WTC11 (cell line): ENCODE measurements around the gene SQOR. TPM values are rescaled to one million over a fixed set of nuclear protein-coding genes. Genes with fewer than 3 reads are reported as not detected.

ENCODE experiments used
- ATAC-seq: fragments of 200-7000 bp; cut with Tn5 transposase; 2 replicates; pipeline ENCODE4 v1.10.0; 2021; ENCODE audit warnings: mild to moderate bottlenecking, moderate library complexity
- CTCF ChIA-PET: fragments of 300-600 bp; sonication (Branson Sonifier 250); formaldehyde crosslinking; loops from one replicate; lab custom pipeline; 2021; ENCODE audit warnings: antibody characterized with exemption; lab: Charles Lee
- POLR2A ChIA-PET: fragments of 350-600 bp; sonication (Branson Sonifier 250); formaldehyde crosslinking; loops from one replicate; lab custom pipeline; 2021; ENCODE audit warnings: antibody characterized with exemption; lab: Charles Lee
- DNase-seq: peaks from one replicate; pipeline ENCODE4 v3.0.0; 2021; ENCODE audit warnings: low spot score
- H3K27ac Mint-ChIP-seq: 2 replicates; pipeline ENCODE4 v1.8.0; 2021; ENCODE audit warnings: mixed read lengths
- H3K27me3 Mint-ChIP-seq: 2 replicates; pipeline ENCODE4 v1.8.0; 2021; ENCODE audit warnings: low read depth, mild to moderate bottlenecking, moderate library complexity, mixed read lengths
- H3K36me3 Mint-ChIP-seq: 2 replicates; pipeline ENCODE4 v1.8.0; 2021; ENCODE audit warnings: mixed read lengths
- H3K4me1 Mint-ChIP-seq: 2 replicates; pipeline ENCODE4 v1.8.0; 2022; ENCODE audit warnings: mixed read lengths
- H3K4me3 Mint-ChIP-seq: 2 replicates; pipeline ENCODE4 v1.8.0; 2021; ENCODE audit warnings: mild to moderate bottlenecking, moderate library complexity, mixed read lengths
- H3K9me3 Mint-ChIP-seq: 2 replicates; pipeline ENCODE4 v1.8.0; 2021; ENCODE audit warnings: mixed read lengths
- ESRRA ChIP-seq: sonication (generic); formaldehyde crosslinking; IDR thresholded peaks from 2 replicates; pipeline ENCODE4 v1.8.1; 2022; ENCODE audit warnings: mild to moderate bottlenecking, missing genetic modification reagents, borderline replicate concordance
- FOXP1 ChIP-seq: sonication (generic); formaldehyde crosslinking; IDR thresholded peaks from 2 replicates; pipeline ENCODE4 v1.8.0; 2022; ENCODE audit warnings: missing genetic modification reagents, mild to moderate bottlenecking, moderate library complexity, borderline replicate concordance
- GABPB1 ChIP-seq: sonication (generic); formaldehyde crosslinking; IDR thresholded peaks from 2 replicates; pipeline ENCODE4 v1.8.1; 2023; ENCODE audit warnings: mild to moderate bottlenecking, missing genetic modification reagents
- GRHL2 ChIP-seq: fragments of 250-450 bp; sonication (Bioruptor Pico); IDR thresholded peaks from 2 replicates; pipeline ENCODE4 v1.8.0; 2022; ENCODE audit warnings: mild to moderate bottlenecking, moderate library complexity; ENCODE audit not compliant: insufficient replicate concordance, severe bottlenecking
- IRF2 ChIP-seq: sonication (generic); formaldehyde crosslinking; IDR thresholded peaks from 2 replicates; pipeline ENCODE4 v1.8.0; 2022; ENCODE audit warnings: low read depth, missing genetic modification reagents, borderline replicate concordance
- KAT7 ChIP-seq: sonication (generic); formaldehyde crosslinking; IDR thresholded peaks from 2 replicates; pipeline ENCODE4 v1.8.1; 2023; ENCODE audit warnings: missing genetic modification reagents, mild to moderate bottlenecking, borderline replicate concordance
- NR2C2 ChIP-seq: sonication (generic); formaldehyde crosslinking; IDR thresholded peaks from 2 replicates; pipeline ENCODE4 v1.8.0; 2022; ENCODE audit warnings: mild to moderate bottlenecking, missing genetic modification reagents
- RORB ChIP-seq: fragments of 250-450 bp; sonication (Bioruptor Pico); IDR thresholded peaks from 2 replicates; pipeline ENCODE4 v1.9.0; 2021; ENCODE audit warnings: mild to moderate bottlenecking
- SMAD3 ChIP-seq: sonication (generic); formaldehyde crosslinking; IDR thresholded peaks from 2 replicates; pipeline ENCODE4 v1.8.0; 2022; ENCODE audit warnings: missing genetic modification reagents, mild to moderate bottlenecking, borderline replicate concordance
- TEAD1 ChIP-seq: sonication (generic); formaldehyde crosslinking; IDR thresholded peaks from 2 replicates; pipeline ENCODE4 v1.8.0; 2022; ENCODE audit warnings: mild to moderate bottlenecking, missing genetic modification reagents
- ZNF219 ChIP-seq: sonication (generic); formaldehyde crosslinking; IDR thresholded peaks from 2 replicates; pipeline ENCODE4 v1.8.0; 2023; ENCODE audit warnings: missing genetic modification reagents, mild to moderate bottlenecking, borderline replicate concordance
- ZNF317 ChIP-seq: sonication (generic); formaldehyde crosslinking; IDR thresholded peaks from 2 replicates; pipeline ENCODE4 v1.8.1; 2023; ENCODE audit warnings: low read depth, mild to moderate bottlenecking, moderate library complexity, missing genetic modification reagents, borderline replicate concordance
- ZNF423 ChIP-seq: fragments of 250-450 bp; sonication (Bioruptor Pico); IDR thresholded peaks from 2 replicates; pipeline ENCODE4 v2.1.2; 2022; ENCODE audit warnings: mild to moderate bottlenecking, moderate library complexity
- ZNF671 ChIP-seq: fragments of 250-450 bp; sonication (Bioruptor Pico); IDR thresholded peaks from 2 replicates; pipeline ENCODE4 v1.8.0; 2021; ENCODE audit warnings: mild to moderate bottlenecking
- total RNA-seq: library from RNA; stranded (reverse); gene quantifications from 3 replicates; pipeline ENCODE4 v1.2.3, GENCODE V29; 2021
- TF ChIP-seq, protein P1 (sequence below): fragments of 250-450 bp; sonication (Bioruptor Pico); IDR thresholded peaks from 2 replicates; pipeline ENCODE4 v1.9.0; 2021; ENCODE audit warnings: mild to moderate bottlenecking
- TF ChIP-seq, protein P2 (sequence below): sonication (generic); formaldehyde crosslinking; IDR thresholded peaks from 2 replicates; pipeline ENCODE4 v1.8.0; 2022; ENCODE audit warnings: mild to moderate bottlenecking, missing genetic modification reagents
- TF ChIP-seq, protein P3 (sequence below): sonication (generic); formaldehyde crosslinking; IDR thresholded peaks from 2 replicates; pipeline ENCODE4 v1.8.1; 2022; ENCODE audit warnings: missing genetic modification reagents, borderline replicate concordance
- TF ChIP-seq, protein P4 (sequence below): sonication (generic); formaldehyde crosslinking; IDR thresholded peaks from 2 replicates; pipeline ENCODE4 v1.8.1; 2023; ENCODE audit warnings: mild to moderate bottlenecking, missing genetic modification reagents, moderate library complexity
- TF ChIP-seq, protein P5 (sequence below): sonication (generic); formaldehyde crosslinking; IDR thresholded peaks from 2 replicates; pipeline ENCODE4 v1.8.1; 2022; ENCODE audit warnings: low read depth, missing genetic modification reagents, borderline replicate concordance
- TF ChIP-seq, protein P6 (sequence below): sonication (generic); formaldehyde crosslinking; IDR thresholded peaks from 2 replicates; pipeline ENCODE4 v1.8.0; 2022; ENCODE audit warnings: mild to moderate bottlenecking, missing genetic modification reagents

The SQOR gene
- total RNA-seq, 1 experiment from 2014 or later, result 0.72 TPM

DNA sequence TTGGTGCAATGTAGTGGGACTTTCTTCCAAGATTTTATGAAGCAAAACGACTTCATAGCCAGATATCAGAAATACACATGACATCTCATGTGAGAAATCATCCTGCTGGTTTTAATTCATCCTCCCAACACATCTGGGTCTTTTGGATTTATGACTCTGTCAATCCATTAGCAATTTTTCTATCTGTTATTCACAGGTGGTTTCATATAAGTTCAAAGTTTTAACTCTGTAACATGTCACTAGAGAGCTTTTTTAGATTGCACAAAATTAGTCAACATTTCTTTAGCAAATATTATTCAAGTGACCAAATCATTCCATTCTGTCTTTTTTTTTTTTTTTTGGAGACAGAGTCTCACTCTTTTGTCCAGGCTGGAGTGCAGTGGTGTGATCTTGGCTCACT lies 30.4 kb downstream of the SQOR start (continued):
- TF ChIP-seq, protein P1, sequence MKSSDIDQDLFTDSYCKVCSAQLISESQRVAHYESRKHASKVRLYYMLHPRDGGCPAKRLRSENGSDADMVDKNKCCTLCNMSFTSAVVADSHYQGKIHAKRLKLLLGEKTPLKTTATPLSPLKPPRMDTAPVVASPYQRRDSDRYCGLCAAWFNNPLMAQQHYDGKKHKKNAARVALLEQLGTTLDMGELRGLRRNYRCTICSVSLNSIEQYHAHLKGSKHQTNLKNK (CRISPR knock-in tag), result no peak
- TF ChIP-seq ZNF317 (CRISPR knock-in tag), result no peak

DNA sequence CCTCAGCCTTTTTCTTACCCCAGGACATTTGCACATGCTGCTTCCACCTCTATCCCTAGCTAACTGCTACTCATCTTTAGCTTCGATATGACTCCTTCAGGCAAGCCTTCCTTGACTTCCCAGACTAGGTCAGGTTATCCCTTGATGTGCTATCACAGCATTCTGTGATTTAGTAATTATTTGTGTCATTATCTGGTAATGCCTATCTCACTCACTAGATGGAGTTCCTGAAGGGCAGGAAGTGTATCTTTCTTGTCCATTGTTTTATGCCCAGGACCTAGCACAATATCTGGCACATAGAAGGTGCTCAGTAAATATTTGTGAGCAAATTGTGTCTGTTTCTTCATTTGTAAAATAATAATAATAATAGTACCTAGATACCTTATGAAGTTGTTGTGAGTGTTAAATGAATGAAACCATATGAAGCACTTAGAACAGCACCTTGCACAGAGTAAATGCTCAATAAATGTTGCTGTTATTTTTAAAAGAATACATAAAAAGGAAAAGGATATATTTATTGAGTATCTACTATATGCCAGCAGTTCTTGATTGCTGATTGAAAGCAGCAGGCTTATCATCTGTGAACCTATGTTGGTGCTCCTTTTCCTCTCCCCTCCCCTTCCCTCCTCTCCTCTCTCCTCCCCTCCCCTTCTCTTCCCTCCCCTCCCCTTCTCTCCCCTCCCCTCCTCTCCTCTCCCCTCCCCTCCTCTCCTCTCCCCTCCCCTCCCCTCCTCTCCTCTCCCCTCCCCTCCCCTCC lies 31.5 kb downstream of the SQOR start:
- CTCF ChIA-PET, result interaction anchor here (1.3 kb wide), 1 partner anchor 39 kb away, joined by 4 read pairs; no protein-coding TSS in a partner anchor
- no peaks in the 10 kb centered on the region for H3K4me1 Mint-ChIP-seq
- TF ChIP-seq RORB (CRISPR knock-in tag), result no peak
- TF ChIP-seq, protein P2, sequence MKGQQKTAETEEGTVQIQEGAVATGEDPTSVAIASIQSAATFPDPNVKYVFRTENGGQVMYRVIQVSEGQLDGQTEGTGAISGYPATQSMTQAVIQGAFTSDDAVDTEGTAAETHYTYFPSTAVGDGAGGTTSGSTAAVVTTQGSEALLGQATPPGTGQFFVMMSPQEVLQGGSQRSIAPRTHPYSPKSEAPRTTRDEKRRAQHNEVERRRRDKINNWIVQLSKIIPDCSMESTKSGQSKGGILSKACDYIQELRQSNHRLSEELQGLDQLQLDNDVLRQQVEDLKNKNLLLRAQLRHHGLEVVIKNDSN (CRISPR knock-in tag), result no peak
- no peak for TF ChIP-seq TEAD1 (CRISPR knock-in tag)
- no peak for TF ChIP-seq IRF2 (CRISPR knock-in tag)
- no peak for TF ChIP-seq ZNF317 (CRISPR knock-in tag)
- TF ChIP-seq NR2C2, result no peak
- TF ChIP-seq, protein P3, sequence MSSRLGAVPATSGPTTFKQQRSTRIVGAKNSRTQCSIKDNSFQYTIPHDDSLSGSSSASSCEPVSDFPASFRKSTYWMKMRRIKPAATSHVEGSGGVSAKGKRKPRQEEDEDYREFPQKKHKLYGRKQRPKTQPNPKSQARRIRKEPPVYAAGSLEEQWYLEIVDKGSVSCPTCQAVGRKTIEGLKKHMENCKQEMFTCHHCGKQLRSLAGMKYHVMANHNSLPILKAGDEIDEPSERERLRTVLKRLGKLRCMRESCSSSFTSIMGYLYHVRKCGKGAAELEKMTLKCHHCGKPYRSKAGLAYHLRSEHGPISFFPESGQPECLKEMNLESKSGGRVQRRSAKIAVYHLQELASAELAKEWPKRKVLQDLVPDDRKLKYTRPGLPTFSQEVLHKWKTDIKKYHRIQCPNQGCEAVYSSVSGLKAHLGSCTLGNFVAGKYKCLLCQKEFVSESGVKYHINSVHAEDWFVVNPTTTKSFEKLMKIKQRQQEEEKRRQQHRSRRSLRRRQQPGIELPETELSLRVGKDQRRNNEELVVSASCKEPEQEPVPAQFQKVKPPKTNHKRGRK (CRISPR knock-in tag), result no peak
- no peak for TF ChIP-seq FOXP1 (CRISPR knock-in tag)
- TF ChIP-seq ZNF219 (CRISPR knock-in tag), result no peak
- TF ChIP-seq, protein P4, sequence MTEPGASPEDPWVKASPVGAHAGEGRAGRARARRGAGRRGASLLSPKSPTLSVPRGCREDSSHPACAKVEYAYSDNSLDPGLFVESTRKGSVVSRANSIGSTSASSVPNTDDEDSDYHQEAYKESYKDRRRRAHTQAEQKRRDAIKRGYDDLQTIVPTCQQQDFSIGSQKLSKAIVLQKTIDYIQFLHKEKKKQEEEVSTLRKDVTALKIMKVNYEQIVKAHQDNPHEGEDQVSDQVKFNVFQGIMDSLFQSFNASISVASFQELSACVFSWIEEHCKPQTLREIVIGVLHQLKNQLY (CRISPR knock-in tag), result no peak
- no peak for TF ChIP-seq ESRRA (CRISPR knock-in tag)
- no peak for TF ChIP-seq KAT7 (CRISPR knock-in tag)
- no peak for TF ChIP-seq ZNF671
- TF ChIP-seq, protein P5, sequence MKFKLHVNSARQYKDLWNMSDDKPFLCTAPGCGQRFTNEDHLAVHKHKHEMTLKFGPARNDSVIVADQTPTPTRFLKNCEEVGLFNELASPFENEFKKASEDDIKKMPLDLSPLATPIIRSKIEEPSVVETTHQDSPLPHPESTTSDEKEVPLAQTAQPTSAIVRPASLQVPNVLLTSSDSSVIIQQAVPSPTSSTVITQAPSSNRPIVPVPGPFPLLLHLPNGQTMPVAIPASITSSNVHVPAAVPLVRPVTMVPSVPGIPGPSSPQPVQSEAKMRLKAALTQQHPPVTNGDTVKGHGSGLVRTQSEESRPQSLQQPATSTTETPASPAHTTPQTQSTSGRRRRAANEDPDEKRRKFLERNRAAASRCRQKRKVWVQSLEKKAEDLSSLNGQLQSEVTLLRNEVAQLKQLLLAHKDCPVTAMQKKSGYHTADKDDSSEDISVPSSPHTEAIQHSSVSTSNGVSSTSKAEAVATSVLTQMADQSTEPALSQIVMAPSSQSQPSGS (CRISPR knock-in tag), result no peak
- TF ChIP-seq ZNF423 (CRISPR knock-in tag), result no peak
- no peak for TF ChIP-seq GABPB1 (CRISPR knock-in tag)
- TF ChIP-seq, protein P6, sequence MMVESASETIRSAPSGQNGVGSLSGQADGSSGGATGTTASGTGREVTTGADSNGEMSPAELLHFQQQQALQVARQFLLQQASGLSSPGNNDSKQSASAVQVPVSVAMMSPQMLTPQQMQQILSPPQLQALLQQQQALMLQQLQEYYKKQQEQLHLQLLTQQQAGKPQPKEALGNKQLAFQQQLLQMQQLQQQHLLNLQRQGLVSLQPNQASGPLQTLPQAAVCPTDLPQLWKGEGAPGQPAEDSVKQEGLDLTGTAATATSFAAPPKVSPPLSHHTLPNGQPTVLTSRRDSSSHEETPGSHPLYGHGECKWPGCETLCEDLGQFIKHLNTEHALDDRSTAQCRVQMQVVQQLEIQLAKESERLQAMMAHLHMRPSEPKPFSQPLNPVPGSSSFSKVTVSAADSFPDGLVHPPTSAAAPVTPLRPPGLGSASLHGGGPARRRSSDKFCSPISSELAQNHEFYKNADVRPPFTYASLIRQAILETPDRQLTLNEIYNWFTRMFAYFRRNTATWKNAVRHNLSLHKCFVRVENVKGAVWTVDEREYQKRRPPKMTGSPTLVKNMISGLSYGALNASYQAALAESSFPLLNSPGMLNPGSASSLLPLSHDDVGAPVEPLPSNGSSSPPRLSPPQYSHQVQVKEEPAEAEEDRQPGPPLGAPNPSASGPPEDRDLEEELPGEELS, result no peak
- TF ChIP-seq GRHL2, result no peak
- no peak for TF ChIP-seq SMAD3 (CRISPR knock-in tag)
- POLR2A ChIA-PET, result no interaction called here
- peaks cover 4% of the 10 kb centered on the region for H3K9me3 Mint-ChIP-seq
- H3K4me3 Mint-ChIP-seq, result no peak overlapping the region
- DNase-seq (no peak), ATAC-seq (no peak)
- H3K27ac Mint-ChIP-seq, result no peak overlapping the region; the same call in 1 of the 2 replicates
- peaks cover 2% of the 10 kb centered on the region for H3K27me3 Mint-ChIP-seq
- H3K36me3 Mint-ChIP-seq, result no peaks in the 10 kb centered on the region
